Ovary (tissue), 3 donors: ENCODE data around the gene GLG1.

ENCODE experiments used
- CTCF ChIP-seq, 3 donors: fragments of 450-650 bp in 2 of 3; fragments of 200-600 bp in 1 of 3; IDR thresholded peaks; one replicate each; pipeline versions ENCODE4 v1.5.1 to v1.8.0; 2016 to 2022; ENCODE audit warnings: antibody characterized with exemption in 3 of 3, mild to moderate bottlenecking in 1 of 3
- EP300 ChIP-seq: sonication (generic); formaldehyde crosslinking; IDR thresholded peaks from one replicate; pipeline ENCODE4 v1.6.1; 2017; ENCODE audit warnings: antibody characterized with exemption
- POLR2A ChIP-seq: fragments of 450-650 bp; IDR thresholded peaks from one replicate; pipeline ENCODE4 v1.6.1; 2017; ENCODE audit warnings: antibody characterized with exemption, mild to moderate bottlenecking, moderate library complexity
- donor health status: DM: no; HTN: no; CAD: no.

- TF ChIP-seq POLR2A = no peak
- no peak for TF ChIP-seq CTCF (IDR thresholded peaks at IDR 0.05)
- TF ChIP-seq EP300 = no peak
Measured at GRCh38 chr16:74477226-74477625, 129.7 kb downstream of the GLG1 start.
